Measurements from ENCODE around the gene PFKP. TPM values are rescaled to one million over a fixed set of nuclear protein-coding genes. Genes with fewer than 3 reads are reported as not detected.

Gene PFKP
- total RNA-seq, 2 donors from 2014 or later = 55.2 to 119 TPM

- H3K4me1 ChIP-seq = peaks cover 0 to 50% of the 10 kb centered on the region in 2 donors
- H3K9me3 ChIP-seq = no peaks in the 10 kb centered on the region
- TF ChIP-seq CTCF (IDR thresholded peaks at IDR 0.05) = no peak
- DNase-seq (ENCODE audit: low spot score) = peak; percentile 85
- peaks cover 30% of the 10 kb centered on the region for H3K36me3 ChIP-seq
- H3K27me3 ChIP-seq = no peaks in the 10 kb centered on the region
- no peak overlapping the region for H3K4me3 ChIP-seq
- H3K27ac ChIP-seq = peak overlapping the region; percentile 71 to 82
Observed at GRCh38 chr10:3107426-3107961, 40.1 kb downstream of the PFKP start.

- Histone ChIP-seq H3K27ac (peak overlapping the region; percentile 71 to 82), H3K9me3 (no peaks in the 10 kb centered on the region), H3K36me3 (peaks cover 35% of the 10 kb centered on the region), H3K4me1 (peaks cover 0 to 45% of the 10 kb centered on the region in 2 donors), H3K27me3 (no peaks in the 10 kb centered on the region), H3K4me3 (no peak overlapping the region)
- DNase-seq (ENCODE audit: low spot score) = no peak
- no peak for TF ChIP-seq CTCF (IDR thresholded peaks at IDR 0.05)
Observed at GRCh38 chr10:3108033-3108432, 40.7 kb downstream of the PFKP start.

GRCh38 chr10:3108575-3109105 lies 41.3 kb downstream of the PFKP start:
- H3K4me1 ChIP-seq = peaks cover 0 to 40% of the 10 kb centered on the region in 2 donors

GRCh38 chr10:3109196-3109595 lies 41.8 kb downstream of the PFKP start:
- Histone ChIP-seq H3K27ac (no peak overlapping the region), H3K36me3 (peaks cover 36% of the 10 kb centered on the region), H3K4me1 (peaks cover 0 to 35% of the 10 kb centered on the region in 2 donors), H3K4me3 (no peak overlapping the region), H3K27me3 (no peaks in the 10 kb centered on the region), H3K9me3 (no peaks in the 10 kb centered on the region)
- no peak for TF ChIP-seq CTCF (IDR thresholded peaks at IDR 0.05)
- DNase-seq (ENCODE audit: low spot score) = no peak

More at GRCh38 chr10:3108575-3109105, 41.3 kb downstream of the PFKP start:
- no peaks in the 10 kb centered on the region for H3K27me3 ChIP-seq
- peaks cover 36% of the 10 kb centered on the region for H3K36me3 ChIP-seq
- no peak for DNase-seq (ENCODE audit: low spot score)
- H3K9me3 ChIP-seq = no peaks in the 10 kb centered on the region
- no peak overlapping the region for H3K4me3 ChIP-seq
- H3K27ac ChIP-seq = peak overlapping the region; percentile 71 to 82
- TF ChIP-seq CTCF (IDR thresholded peaks at IDR 0.05) = no peak

GRCh38 chr10:3109633-3110032 lies 42.3 kb downstream of the PFKP start:
- Histone ChIP-seq H3K9me3 (no peaks in the 10 kb centered on the region), H3K4me1 (peaks cover 0 to 32% of the 10 kb centered on the region in 2 donors), H3K4me3 (no peak overlapping the region), H3K27ac (no peak overlapping the region), H3K27me3 (no peaks in the 10 kb centered on the region), H3K36me3 (peaks cover 40% of the 10 kb centered on the region)
- no peak for TF ChIP-seq CTCF (IDR thresholded peaks at IDR 0.05)
- no peak for DNase-seq (ENCODE audit: low spot score)

All from right atrium auricular region (tissue), 2 donors.